Activated naive CD8-positive, alpha-beta T cell treated with anti-CD3 and anti-CD28 coated beads, Interleukin-2, amount 50 U/mL, for 24 hours (primary cell): Measurements from ENCODE around the gene ZFP90.

Experiments
- ATAC-seq: fragments of 150-1000 bp; cut with Tn5 transposase; one replicate; pipeline ENCODE4 v1.10.0; 2021
- DNase-seq: peaks from one replicate; pipeline ENCODE4 v3.0.0; 2021
- H3K27ac Mint-ChIP-seq: one replicate; pipeline ENCODE4 v1.8.0; 2021; ENCODE audit warnings: mild to moderate bottlenecking, mixed read lengths
- H3K27me3 Mint-ChIP-seq: one replicate; pipeline ENCODE4 v1.8.0; 2021; ENCODE audit warnings: mixed read lengths
- H3K36me3 Mint-ChIP-seq: one replicate; pipeline ENCODE4 v1.8.0; 2021; ENCODE audit warnings: low read depth, mixed read lengths
- H3K4me1 Mint-ChIP-seq: one replicate; pipeline ENCODE4 v1.8.0; 2021; ENCODE audit warnings: mixed read lengths
- H3K4me3 Mint-ChIP-seq: one replicate; pipeline ENCODE4 v1.8.0; 2021; ENCODE audit warnings: mild to moderate bottlenecking, moderate library complexity, mixed read lengths
- H3K9me3 Mint-ChIP-seq: one replicate; pipeline ENCODE4 v1.8.0; 2021; ENCODE audit warnings: mixed read lengths

ZFP90 gene

GRCh38 chr16:68508013-68508412 is 31.1 kb upstream of the ZFP90 start:
- Mint-ChIP-seq H3K27ac (no peak overlapping the region), H3K36me3 (no peaks in the 10 kb centered on the region), H3K4me1 (no peaks in the 10 kb centered on the region), H3K27me3 (no peaks in the 10 kb centered on the region), H3K9me3 (no peaks in the 10 kb centered on the region), H3K4me3 (no peak overlapping the region)
- DNase-seq: no peak
- ATAC-seq: no peak

- no peak for DNase-seq
- Mint-ChIP-seq H3K27ac (no peak overlapping the region), H3K9me3 (no peaks in the 10 kb centered on the region), H3K27me3 (no peaks in the 10 kb centered on the region), H3K36me3 (no peaks in the 10 kb centered on the region), H3K4me1 (no peaks in the 10 kb centered on the region), H3K4me3 (no peak overlapping the region)
- no peak for ATAC-seq
Observed at GRCh38 chr16:68508641-68509240, 30.4 kb upstream of the ZFP90 start.

- H3K4me3 Mint-ChIP-seq: no peak overlapping the region
- no peaks in the 10 kb centered on the region for H3K9me3 Mint-ChIP-seq
- H3K36me3 Mint-ChIP-seq: no peaks in the 10 kb centered on the region
- H3K27me3 Mint-ChIP-seq: no peaks in the 10 kb centered on the region
- DNase-seq (no peak), ATAC-seq (no peak)
- H3K4me1 Mint-ChIP-seq: no peaks in the 10 kb centered on the region
- no peak overlapping the region for H3K27ac Mint-ChIP-seq
Observed at GRCh38 chr16:68509381-68509780, 29.7 kb upstream of the ZFP90 start.

DNA sequence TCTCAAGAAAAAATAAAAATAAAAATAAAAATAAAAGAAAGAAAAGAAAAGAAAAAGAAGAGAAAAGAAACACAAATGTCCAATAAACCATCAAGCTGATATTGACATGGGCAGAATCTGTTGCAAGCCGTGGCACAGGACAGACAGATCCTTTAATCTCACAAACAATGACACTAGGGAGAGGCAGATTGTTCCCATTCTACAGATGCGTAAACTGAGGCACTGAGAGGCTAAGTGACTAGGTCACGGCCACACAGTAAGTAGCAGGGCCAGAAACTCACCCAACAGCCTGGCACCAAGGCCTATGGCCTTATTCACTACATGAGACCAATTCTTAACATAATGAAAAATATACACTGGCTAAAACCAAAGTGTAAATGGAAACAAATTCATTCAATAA is 28.3 kb upstream of the ZFP90 start:
- ATAC-seq (no peak), DNase-seq (no peak)
- Mint-ChIP-seq H3K27ac (no peak overlapping the region), H3K4me1 (no peaks in the 10 kb centered on the region), H3K27me3 (no peaks in the 10 kb centered on the region), H3K9me3 (no peaks in the 10 kb centered on the region), H3K36me3 (no peaks in the 10 kb centered on the region), H3K4me3 (no peak overlapping the region)

- DNase-seq (no peak), ATAC-seq (no peak)
- Mint-ChIP-seq H3K4me3 (no peak overlapping the region), H3K9me3 (no peaks in the 10 kb centered on the region), H3K36me3 (no peaks in the 10 kb centered on the region), H3K4me1 (no peaks in the 10 kb centered on the region), H3K27me3 (no peaks in the 10 kb centered on the region), H3K27ac (no peak overlapping the region)
Observed at GRCh38 chr16:68512183-68512582, 26.9 kb upstream of the ZFP90 start.

- no peak for ATAC-seq
- no peaks in the 10 kb centered on the region for H3K27me3 Mint-ChIP-seq
- H3K36me3 Mint-ChIP-seq: no peaks in the 10 kb centered on the region
- no peak overlapping the region for H3K27ac Mint-ChIP-seq
- H3K9me3 Mint-ChIP-seq: no peaks in the 10 kb centered on the region
- no peak overlapping the region for H3K4me3 Mint-ChIP-seq
- no peaks in the 10 kb centered on the region for H3K4me1 Mint-ChIP-seq
- DNase-seq: no peak
Observed at GRCh38 chr16:68512742-68513141, 26.3 kb upstream of the ZFP90 start.

DNA sequence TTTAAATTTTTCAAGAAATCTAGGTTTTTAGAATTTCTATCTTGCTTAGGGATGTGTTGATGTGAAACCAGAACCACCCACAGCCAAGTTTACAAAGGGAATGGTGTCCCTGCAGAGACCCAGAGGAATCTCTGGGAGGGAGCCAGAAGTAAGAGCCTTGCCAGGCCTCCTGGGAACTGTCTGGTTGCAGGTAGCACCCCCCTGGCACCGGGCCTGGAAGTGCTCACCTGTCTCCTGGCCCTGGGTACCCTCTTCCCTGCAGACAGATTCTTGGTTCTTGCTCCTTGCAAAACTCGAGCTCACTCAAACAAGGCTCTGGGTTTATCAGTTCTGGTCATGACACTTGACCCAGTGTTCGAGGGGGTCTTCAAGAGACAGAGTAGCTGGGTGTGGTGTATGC is 24.6 kb upstream of the ZFP90 start:
- no peak for ATAC-seq

GRCh38 chr16:68517606-68518166 is 21.4 kb upstream of the ZFP90 start:
- ATAC-seq (no peak), DNase-seq (no peak)
- Mint-ChIP-seq H3K9me3 (no peaks in the 10 kb centered on the region), H3K36me3 (no peaks in the 10 kb centered on the region), H3K4me3 (no peak overlapping the region), H3K4me1 (peaks cover 6% of the 10 kb centered on the region), H3K27me3 (no peaks in the 10 kb centered on the region), H3K27ac (no peak overlapping the region)

More for the DNA sequence above, 24.6 kb upstream of the ZFP90 start:
- no peak for DNase-seq
- Mint-ChIP-seq H3K4me1 (no peaks in the 10 kb centered on the region), H3K27me3 (no peaks in the 10 kb centered on the region), H3K27ac (no peak overlapping the region), H3K36me3 (no peaks in the 10 kb centered on the region), H3K4me3 (no peak overlapping the region), H3K9me3 (no peaks in the 10 kb centered on the region)

- no peak overlapping the region for H3K27ac Mint-ChIP-seq
- H3K36me3 Mint-ChIP-seq: no peaks in the 10 kb centered on the region
- no peaks in the 10 kb centered on the region for H3K27me3 Mint-ChIP-seq
- DNase-seq: no peak
- no peak overlapping the region for H3K4me3 Mint-ChIP-seq
- no peak for ATAC-seq
- peaks cover 6% of the 10 kb centered on the region for H3K4me1 Mint-ChIP-seq
- no peaks in the 10 kb centered on the region for H3K9me3 Mint-ChIP-seq
Observed at GRCh38 chr16:68519225-68519745, 19.8 kb upstream of the ZFP90 start.

DNA sequence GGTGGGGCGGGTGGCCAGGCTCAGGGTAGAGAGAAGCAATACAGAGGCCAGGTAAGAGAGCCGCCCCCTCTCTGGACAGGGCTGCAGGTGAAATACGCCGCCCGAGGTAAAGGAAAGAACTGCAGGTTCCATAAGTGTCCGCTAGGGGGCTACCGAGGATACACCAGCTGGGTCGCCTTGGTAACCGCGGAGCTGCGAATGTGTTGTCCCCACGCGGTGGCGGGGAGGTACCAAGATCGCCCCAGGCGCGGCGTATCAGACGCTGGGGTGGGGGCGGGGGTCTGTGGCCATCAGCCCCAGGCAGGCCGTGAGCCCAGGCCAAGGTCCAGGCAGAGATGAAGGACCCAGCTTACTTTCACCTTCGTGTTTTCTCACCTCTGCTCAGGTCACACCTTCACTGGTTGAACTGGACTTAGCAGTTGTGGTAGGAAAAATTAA is 18.4 kb upstream of the ZFP90 start:
- peak; percentile 84 for DNase-seq
- peak; percentile 77 for ATAC-seq
- no peaks in the 10 kb centered on the region for H3K9me3 Mint-ChIP-seq
- H3K27me3 Mint-ChIP-seq: no peaks in the 10 kb centered on the region
- H3K36me3 Mint-ChIP-seq: no peaks in the 10 kb centered on the region
- H3K4me3 Mint-ChIP-seq: peak overlapping the region; percentile 7
- peaks cover 6% of the 10 kb centered on the region for H3K4me1 Mint-ChIP-seq
- H3K27ac Mint-ChIP-seq: no peak overlapping the region

GRCh38 chr16:68524069-68524820 is 14.8 kb upstream of the ZFP90 start:
- no peak for ATAC-seq
- Mint-ChIP-seq H3K4me1 (peaks cover 12% of the 10 kb centered on the region), H3K4me3 (no peak overlapping the region), H3K27ac (no peak overlapping the region), H3K36me3 (no peaks in the 10 kb centered on the region), H3K9me3 (no peaks in the 10 kb centered on the region), H3K27me3 (no peaks in the 10 kb centered on the region)
- DNase-seq: no peak

- no peak overlapping the region for H3K27ac Mint-ChIP-seq
- DNase-seq (no peak), ATAC-seq (no peak)
- no peak overlapping the region for H3K4me3 Mint-ChIP-seq
- no peaks in the 10 kb centered on the region for H3K9me3 Mint-ChIP-seq
- H3K36me3 Mint-ChIP-seq: no peaks in the 10 kb centered on the region
- H3K4me1 Mint-ChIP-seq: peaks cover 17% of the 10 kb centered on the region
- no peaks in the 10 kb centered on the region for H3K27me3 Mint-ChIP-seq
Observed at GRCh38 chr16:68526143-68526781, 12.8 kb upstream of the ZFP90 start.

DNA sequence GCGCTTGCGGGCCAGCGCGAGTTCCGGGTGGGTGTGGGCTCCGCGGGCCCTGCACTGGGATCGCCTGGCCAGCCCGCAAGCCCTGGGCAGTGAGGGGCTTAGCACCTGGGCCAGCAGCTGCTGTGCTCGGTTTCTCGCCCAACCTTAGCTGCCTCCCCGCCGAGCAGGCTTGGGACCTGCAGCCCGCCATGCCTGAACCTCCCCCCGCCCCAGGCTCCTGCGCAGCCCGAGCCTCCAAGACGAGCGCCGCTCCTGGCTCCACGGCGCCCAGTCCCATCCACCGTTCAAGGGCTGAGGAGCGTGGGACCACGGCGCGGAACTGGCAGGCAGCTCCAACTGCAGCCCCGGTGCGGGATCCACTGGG is 12.3 kb upstream of the ZFP90 start:
- no peak for DNase-seq
- no peak overlapping the region for H3K4me3 Mint-ChIP-seq
- no peaks in the 10 kb centered on the region for H3K27me3 Mint-ChIP-seq
- H3K27ac Mint-ChIP-seq: no peak overlapping the region
- peaks cover 17% of the 10 kb centered on the region for H3K4me1 Mint-ChIP-seq
- no peaks in the 10 kb centered on the region for H3K9me3 Mint-ChIP-seq
- no peaks in the 10 kb centered on the region for H3K36me3 Mint-ChIP-seq
- ATAC-seq: no peak

DNA sequence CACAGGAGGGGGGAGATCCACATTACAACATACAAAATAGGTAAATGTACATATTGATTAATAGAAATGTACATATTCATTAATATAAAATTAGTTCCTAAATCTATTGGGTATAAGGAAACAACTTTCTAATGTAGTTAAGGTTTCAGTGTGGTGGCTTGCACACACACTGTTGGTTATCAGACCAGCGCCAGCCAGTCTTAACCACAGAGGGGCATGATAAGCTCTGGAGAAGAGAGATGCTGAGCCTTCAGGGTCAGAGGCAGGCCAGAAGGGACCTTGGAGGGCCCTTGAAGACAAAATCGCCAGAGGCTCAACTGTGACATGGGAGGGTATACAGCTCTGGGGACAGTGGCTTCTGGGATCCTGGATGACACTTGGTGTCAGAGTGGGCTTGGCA is 10.9 kb upstream of the ZFP90 start:
- Mint-ChIP-seq H3K27me3 (no peaks in the 10 kb centered on the region), H3K4me3 (no peak overlapping the region), H3K27ac (no peak overlapping the region), H3K4me1 (peaks cover 17% of the 10 kb centered on the region), H3K9me3 (peaks cover under 1% of the 10 kb centered on the region), H3K36me3 (peaks cover 5% of the 10 kb centered on the region)
- ATAC-seq: no peak
- no peak for DNase-seq
